ENCODE data around the gene KRTAP4-9.

The KRTAP4-9 gene

DNA sequence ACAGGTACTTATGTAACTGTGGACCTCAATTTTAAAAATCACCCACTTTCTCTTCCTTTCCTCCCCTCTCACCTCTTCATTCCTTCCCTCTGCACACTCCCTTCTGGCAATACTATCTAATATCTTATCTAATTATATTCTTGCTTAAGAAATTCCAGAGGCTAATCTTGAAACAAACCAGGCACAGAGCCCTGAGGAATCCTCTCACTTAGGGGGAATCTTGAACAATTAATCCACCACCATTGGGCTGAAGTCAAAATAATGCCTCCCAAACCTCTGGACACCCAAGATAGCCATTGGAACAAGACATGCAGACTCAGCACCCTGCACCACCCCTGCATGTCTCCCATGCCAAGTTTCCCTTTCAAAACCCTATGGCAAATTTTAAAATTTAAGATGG lies 36.2 kb downstream of the KRTAP4-9 start:
- no peaks in the 10 kb centered on the region for H3K9me3 ChIP-seq (replicated peaks; ENCODE audit: insufficient read depth, low read length)
- H3K79me2 ChIP-seq (ENCODE audit: low read length), result no peaks in the 10 kb centered on the region
- no peaks in the 10 kb centered on the region for H3F3A ChIP-seq (ENCODE audit: insufficient read depth, low read length)
- H3K27me3 ChIP-seq (replicated peaks; ENCODE audit: insufficient read depth, low read length), result no peaks in the 10 kb centered on the region
- no peaks in the 10 kb centered on the region for H3K4me1 ChIP-seq (ENCODE audit: low read length)
- no peaks in the 10 kb centered on the region for H3K9me2 ChIP-seq (replicated peaks; ENCODE audit: insufficient read depth, low read length)
- no peak overlapping the region for H3K27ac ChIP-seq (ENCODE audit: low read length)
- no peak overlapping the region for H2AFZ ChIP-seq (ENCODE audit: low read length)
- no peak overlapping the region for H3K9ac ChIP-seq (ENCODE audit: low read length)
- no peaks in the 10 kb centered on the region for H4K20me1 ChIP-seq (ENCODE audit: insufficient read depth, low read length)
- no peaks in the 10 kb centered on the region for H3K36me3 ChIP-seq (replicated peaks; ENCODE audit: insufficient read depth, low read length)
- TF ChIP-seq EZH2phosphoT487 (IDR thresholded peaks at IDR 0.05; ENCODE audit: low read length) (no peak), CTCF (IDR thresholded peaks at IDR 0.05; ENCODE audit: low read length) (no peak), EZH2 (optimal IDR thresholded peaks at IDR 0.05; ENCODE audit: low read depth, low read length) (no peak)
- H3K4me3 ChIP-seq (ENCODE audit: low read length), result no peak overlapping the region
- no peak overlapping the region for H3K4me2 ChIP-seq (ENCODE audit: low read depth, low read length)
- no peak for DNase-seq

- H3K27me3 ChIP-seq (replicated peaks; ENCODE audit: insufficient read depth, low read length), result no peaks in the 10 kb centered on the region
- H3K9me3 ChIP-seq (replicated peaks; ENCODE audit: insufficient read depth, low read length), result no peaks in the 10 kb centered on the region
- H3K4me2 ChIP-seq (ENCODE audit: low read depth, low read length), result no peak overlapping the region
- no peaks in the 10 kb centered on the region for H3K36me3 ChIP-seq (replicated peaks; ENCODE audit: insufficient read depth, low read length)
- no peaks in the 10 kb centered on the region for H3K9me2 ChIP-seq (replicated peaks; ENCODE audit: insufficient read depth, low read length)
- DNase-seq, result no peak
- H3K27ac ChIP-seq (ENCODE audit: low read length), result no peak overlapping the region
- no peak overlapping the region for H3K4me3 ChIP-seq (ENCODE audit: low read length)
- H4K20me1 ChIP-seq (ENCODE audit: insufficient read depth, low read length), result no peaks in the 10 kb centered on the region
- no peaks in the 10 kb centered on the region for H3K79me2 ChIP-seq (ENCODE audit: low read length)
- TF ChIP-seq EZH2 (optimal IDR thresholded peaks at IDR 0.05; ENCODE audit: low read depth, low read length) (no peak), CTCF (IDR thresholded peaks at IDR 0.05; ENCODE audit: low read length) (no peak), EZH2phosphoT487 (IDR thresholded peaks at IDR 0.05; ENCODE audit: low read length) (no peak)
- H3K4me1 ChIP-seq (ENCODE audit: low read length), result no peaks in the 10 kb centered on the region
- no peak overlapping the region for H3K9ac ChIP-seq (ENCODE audit: low read length)
- H2AFZ ChIP-seq (ENCODE audit: low read length), result no peak overlapping the region
- H3F3A ChIP-seq (ENCODE audit: insufficient read depth, low read length), result no peaks in the 10 kb centered on the region
Measured at GRCh38 chr17:41144846-41145245, 39.7 kb downstream of the KRTAP4-9 start.

- Histone ChIP-seq H3K9ac (ENCODE audit: low read length) (no peak overlapping the region), H4K20me1 (ENCODE audit: insufficient read depth, low read length) (no peaks in the 10 kb centered on the region), H3K27ac (ENCODE audit: low read length) (no peak overlapping the region)
Measured at GRCh38 chr17:41145261-41145660, 40.1 kb downstream of the KRTAP4-9 start.

More at GRCh38 chr17:41145261-41145660, 40.1 kb downstream of the KRTAP4-9 start:
- TF ChIP-seq EZH2 (optimal IDR thresholded peaks at IDR 0.05; ENCODE audit: low read depth, low read length), result no peak
- no peak for TF ChIP-seq EZH2phosphoT487 (IDR thresholded peaks at IDR 0.05; ENCODE audit: low read length)
- no peak for TF ChIP-seq CTCF (IDR thresholded peaks at IDR 0.05; ENCODE audit: low read length)
- no peak overlapping the region for H3K4me2 ChIP-seq (ENCODE audit: low read depth, low read length)
- H3K79me2 ChIP-seq (ENCODE audit: low read length), result no peaks in the 10 kb centered on the region
- H3K4me1 ChIP-seq (ENCODE audit: low read length), result no peaks in the 10 kb centered on the region
- no peaks in the 10 kb centered on the region for H3F3A ChIP-seq (ENCODE audit: insufficient read depth, low read length)
- no peaks in the 10 kb centered on the region for H3K9me2 ChIP-seq (replicated peaks; ENCODE audit: insufficient read depth, low read length)
- H3K9me3 ChIP-seq (replicated peaks; ENCODE audit: insufficient read depth, low read length), result no peaks in the 10 kb centered on the region
- no peak overlapping the region for H3K4me3 ChIP-seq (ENCODE audit: low read length)
- H2AFZ ChIP-seq (ENCODE audit: low read length), result no peak overlapping the region
- no peaks in the 10 kb centered on the region for H3K36me3 ChIP-seq (replicated peaks; ENCODE audit: insufficient read depth, low read length)
- no peaks in the 10 kb centered on the region for H3K27me3 ChIP-seq (replicated peaks; ENCODE audit: insufficient read depth, low read length)
- DNase-seq, result no peak

Data from MM.1S (cell line).